PFSK-1 (cell line): Measurements from ENCODE around the gene RARB.

ENCODE experiments used
- FOXP2 ChIP-seq: optimal IDR thresholded peaks from 2 replicates; pipeline ENCODE3; 2011; ENCODE audit warnings: borderline replicate concordance, control low read depth, inconsistent platforms; ENCODE audit not compliant: insufficient read depth; ENCODE audit errors: extremely low read length, extremely low read depth
- POLR2AphosphoS5 ChIP-seq: IDR thresholded peaks from 2 replicates; pipeline ENCODE4 v1.6.1; 2012; ENCODE audit warnings: low read depth, mild to moderate bottlenecking, control low read depth, low read length, moderate library complexity
- REST ChIP-seq, 2 experiments: IDR thresholded peaks; 2 replicates each; pipeline versions ENCODE4 v1.6.1 to v1.8.0; 2011 to 2012; ENCODE audit warnings: low read depth in 2 of 2, low read length in 2 of 2, control low read depth in 1 of 2, inconsistent platforms in 1 of 2, mild to moderate bottlenecking in 1 of 2, moderate library complexity in 1 of 2; ENCODE audit not compliant: insufficient read depth in 1 of 2
- TAF1 ChIP-seq: IDR thresholded peaks from 2 replicates; pipeline ENCODE4 v1.6.1; 2012; ENCODE audit warnings: low read length, control low read depth, borderline replicate concordance; ENCODE audit not compliant: insufficient read depth

- TF ChIP-seq POLR2AphosphoS5 (no peak), TAF1 (no peak), REST (IDR thresholded peaks at IDR 0.05; ENCODE audit: insufficient read depth in 1 of 2, low read depth in 2 of 2, low read length in 2 of 2) (no peak), FOXP2 (no peak)
Measured at GRCh38 chr3:25433868-25434267, 5.8 kb downstream of the RARB start.
